Esophagus muscularis mucosa (tissue), 4 donors: ENCODE measurements around the gene TRERF1.

Source experiments
- CTCF ChIP-seq, 3 experiments: fragments of 200-600 bp in 2 of 3; fragments of 450-650 bp in 1 of 3; sonication (generic) in 2 of 3; IDR thresholded peaks; one replicate each; pipeline ENCODE4 v1.5.1; 2017 to 2019; ENCODE audit warnings: antibody characterized with exemption in 3 of 3, mild to moderate bottlenecking in 2 of 3, moderate library complexity in 1 of 3
- EP300 ChIP-seq: sonication (generic); formaldehyde crosslinking; IDR thresholded peaks from one replicate; pipeline ENCODE4 v1.6.1; 2017; ENCODE audit warnings: antibody characterized with exemption
- POLR2A ChIP-seq: fragments of 450-650 bp; IDR thresholded peaks from one replicate; pipeline ENCODE4 v1.6.1; 2017; ENCODE audit warnings: antibody characterized with exemption, moderate library complexity, mild to moderate bottlenecking, low read depth
- POLR2AphosphoS5 ChIP-seq, 2 donors: sonication (generic); formaldehyde crosslinking; IDR thresholded peaks; one replicate each; pipeline ENCODE4 v1.6.1; 2017; ENCODE audit warnings: antibody characterized with exemption in 2 of 2

GRCh38 chr6:42450477-42451332 is 1.0 kb downstream of the TRERF1 start:
- TF ChIP-seq POLR2AphosphoS5 (IDR thresholded peaks at IDR 0.05) (no peak), CTCF (IDR thresholded peaks at IDR 0.05) (no peak), POLR2A (no peak), EP300 (no peak)
